GM18861 (cell line): ENCODE data around the gene ZNF569.
"Not testable (repeated sequence)": the region's sequence is repeated elsewhere in the genome, so short reads cannot be mapped to it uniquely, and the experiment has no call there.

Experiments used
- ATAC-seq: cut with Tn5 transposase; IDR thresholded peaks from one replicate; pipeline ENCODE4 v1.9.1; 2021; ENCODE audit not compliant: unreplicated experiment

ZNF569 gene

GRCh38 chr19:37403403-37403802 is 63.8 kb downstream of the ZNF569 start:
- no peak for ATAC-seq

DNA sequence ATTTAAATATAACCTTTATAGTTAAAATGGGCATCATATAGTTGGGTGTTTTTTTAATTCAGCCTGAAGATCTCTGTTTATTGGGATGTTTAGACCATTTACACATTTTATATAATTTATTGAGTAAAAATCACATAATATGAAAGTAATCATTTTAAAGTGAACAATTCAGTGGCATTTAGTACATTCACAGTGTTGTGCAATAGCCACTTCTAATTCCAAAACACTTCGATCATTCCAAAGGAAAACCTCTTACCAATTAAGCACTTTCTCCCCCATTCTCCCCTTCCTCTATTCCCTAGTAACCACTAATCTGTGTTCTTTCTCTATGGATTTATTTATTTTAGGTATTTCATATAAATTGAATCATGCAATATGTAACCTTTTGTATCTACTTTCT is 66.2 kb downstream of the ZNF569 start:
- ATAC-seq: no peak

- not testable (repeated sequence) for ATAC-seq
Observed at GRCh38 chr19:37391399-37391798, 75.8 kb downstream of the ZNF569 start.

DNA sequence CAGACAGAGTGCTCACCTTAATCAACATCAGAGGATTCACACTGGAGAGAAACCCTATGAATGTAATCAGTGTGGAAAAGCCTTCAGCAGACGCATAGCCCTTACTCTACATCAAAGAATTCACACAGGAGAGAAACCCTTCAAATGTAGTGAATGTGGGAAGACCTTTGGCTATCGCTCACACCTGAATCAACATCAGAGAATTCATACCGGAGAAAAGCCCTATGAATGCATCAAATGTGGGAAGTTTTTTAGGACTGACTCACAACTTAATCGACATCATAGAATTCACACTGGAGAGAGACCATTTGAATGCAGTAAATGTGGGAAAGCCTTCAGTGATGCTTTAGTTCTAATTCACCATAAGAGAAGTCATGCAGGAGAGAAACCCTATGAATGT is 78.0 kb downstream of the ZNF569 start:
- no peak for ATAC-seq

- peak; percentile 86 for ATAC-seq
Observed at GRCh38 chr19:37370880-37371661, 96.2 kb downstream of the ZNF569 start, which contains the start of gene ZNF527. Gene ZNF527 (plus strand): TSS chr19:37371099. CDS start chr19:37374199, 3,100 bp downstream.

DNA sequence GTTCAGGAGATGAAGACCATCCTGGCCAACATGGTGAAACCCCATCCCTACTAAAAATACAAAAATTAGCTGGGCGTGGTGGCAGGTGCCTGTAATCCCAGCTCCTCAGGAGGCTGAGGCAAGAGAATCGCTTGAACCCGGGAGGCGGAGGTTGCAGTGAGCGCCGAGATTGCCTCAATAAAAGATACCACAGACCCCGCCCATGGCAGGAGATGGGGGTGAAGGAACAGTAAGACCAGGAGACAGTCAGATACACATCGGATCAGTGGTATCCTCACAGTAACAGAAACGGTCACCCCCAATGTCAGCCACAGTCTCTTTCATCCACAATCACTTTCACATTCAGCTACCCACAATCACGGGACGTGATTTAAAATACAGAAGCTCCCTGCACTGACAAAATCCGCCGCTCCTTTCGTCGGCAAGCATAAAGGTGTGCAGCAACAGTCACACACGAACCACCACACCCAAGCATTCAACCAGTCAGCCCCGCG is 96.8 kb downstream of the ZNF569 start:
- ATAC-seq: peak; percentile 17

DNA sequence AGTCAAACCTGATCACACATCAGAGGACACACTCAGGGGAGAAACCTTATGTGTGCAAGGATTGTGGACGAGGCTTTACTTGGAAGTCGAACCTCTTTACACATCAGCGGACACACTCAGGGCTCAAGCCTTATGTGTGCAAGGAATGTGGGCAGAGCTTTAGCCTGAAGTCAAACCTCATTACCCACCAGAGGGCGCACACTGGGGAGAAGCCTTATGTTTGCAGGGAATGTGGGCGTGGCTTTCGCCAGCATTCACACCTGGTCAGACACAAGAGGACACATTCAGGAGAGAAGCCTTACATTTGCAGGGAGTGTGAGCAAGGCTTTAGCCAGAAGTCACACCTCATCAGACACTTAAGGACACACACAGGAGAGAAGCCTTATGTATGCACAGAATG is 104.5 kb downstream of the ZNF569 start:
- ATAC-seq: no peak

DNA sequence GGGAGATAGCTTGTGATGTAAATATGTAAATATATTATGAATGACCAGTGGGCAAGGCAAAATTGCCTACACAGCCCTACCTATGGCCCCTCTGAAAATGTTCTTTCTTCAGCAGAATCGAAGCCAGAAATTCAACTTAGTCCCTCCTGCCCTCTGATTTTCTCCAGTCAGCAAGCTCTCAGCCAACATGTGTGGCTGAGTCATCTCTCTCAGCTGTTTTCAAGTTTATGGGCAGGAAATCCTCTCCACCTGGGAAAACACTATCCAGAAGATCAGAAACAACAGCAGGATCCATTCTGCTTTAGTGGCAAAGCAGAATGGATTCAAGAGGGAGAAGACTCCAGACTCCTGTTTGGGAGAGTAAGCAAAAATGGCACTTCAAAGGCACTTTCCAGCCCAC is 105.2 kb downstream of the ZNF569 start:
- no peak for ATAC-seq
